ENCODE data around the gene RYR1. TPM values are rescaled to one million over a fixed set of nuclear protein-coding genes. Genes with fewer than 3 reads are reported as not detected.

RYR1 gene
- polyA plus RNA-seq, 1 of the 3 experiments (the other 2 are of a cell fraction): under 0.01 TPM

- CTCF ChIA-PET: no interaction called here
- no peaks in the 10 kb centered on the region for H3K9me2 ChIP-seq
Measured at GRCh38 chr19:38440592-38440991, 7.1 kb downstream of the RYR1 start.

GRCh38 chr19:38441657-38442348 is 8.3 kb downstream of the RYR1 start:
- Histone ChIP-seq H3K4me3 (ENCODE audit: low read depth in 2 of 2, low read length in 1 of 2) (no peak overlapping the region), H2AFZ (ENCODE audit: low read depth) (no peak overlapping the region), H3K9me2 (no peaks in the 10 kb centered on the region), H3K9me3 (no peaks in the 10 kb centered on the region), H3F3A (replicated peaks; ENCODE audit: insufficient read depth) (no peaks in the 10 kb centered on the region), H3K9ac (no peak overlapping the region), H3K27me3 (ENCODE audit: insufficient read depth) (no peaks in the 10 kb centered on the region; the same call in 1 of the 2 replicates), H4K20me1 (ENCODE audit: insufficient read depth) (no peaks in the 10 kb centered on the region), H3K4me2 (no peak overlapping the region), H3K36me3 (replicated peaks in 1 of 2; ENCODE audit: control insufficient read depth in 1 of 2, insufficient read depth in 2 of 2, low read length in 1 of 2) (no peaks in the 10 kb centered on the region), H3K27ac (ENCODE audit: low read depth in 2 of 2, low read length in 1 of 2) (no peak overlapping the region), H3K4me1 (ENCODE audit: control insufficient read depth in 1 of 2, insufficient read depth in 2 of 2, low read depth in 1 of 2, low read length in 1 of 2) (no peaks in the 10 kb centered on the region), H3K79me2 (ENCODE audit: insufficient read depth) (no peaks in the 10 kb centered on the region)
- ChIA-PET POLR2A (no interaction called here), CTCF (no interaction called here)
- TF ChIP-seq PBX3 (IDR thresholded peaks at IDR 0.05): no peak
- TF ChIP-seq CTCF (IDR thresholded peaks at IDR 0.05): 0 out of 2 replicates have a peak, but pooled peaks have one; percentile 8
- DNase-seq: no peak
- 66% methylated on average over 7 of the region's 7 CpGs for WGBS (ENCODE audit: low lambda C conversion rate)

More at GRCh38 chr19:38440592-38440991, 7.1 kb downstream of the RYR1 start:
- DNase-seq: no peak
- Histone ChIP-seq H3K27me3 (ENCODE audit: insufficient read depth) (no peaks in the 10 kb centered on the region; the same call in 1 of the 2 replicates), H3K9me3 (no peaks in the 10 kb centered on the region), H3F3A (replicated peaks; ENCODE audit: insufficient read depth) (no peaks in the 10 kb centered on the region), H3K36me3 (replicated peaks in 1 of 2; ENCODE audit: control insufficient read depth in 1 of 2, insufficient read depth in 2 of 2, low read length in 1 of 2) (no peaks in the 10 kb centered on the region), H3K4me2 (no peak overlapping the region), H3K9ac (no peak overlapping the region), H4K20me1 (ENCODE audit: insufficient read depth) (no peaks in the 10 kb centered on the region), H3K79me2 (ENCODE audit: insufficient read depth) (no peaks in the 10 kb centered on the region), H3K27ac (ENCODE audit: low read depth in 2 of 2, low read length in 1 of 2) (no peak overlapping the region), H3K4me3 (ENCODE audit: low read depth in 2 of 2, low read length in 1 of 2) (no peak overlapping the region), H3K4me1 (ENCODE audit: control insufficient read depth in 1 of 2, insufficient read depth in 2 of 2, low read depth in 1 of 2, low read length in 1 of 2) (no peaks in the 10 kb centered on the region), H2AFZ (ENCODE audit: low read depth) (no peak overlapping the region)
- 72% methylated on average over 14 of the region's 14 CpGs for WGBS (ENCODE audit: low lambda C conversion rate)
- POLR2A ChIA-PET: no interaction called here
- no peak for TF ChIP-seq USF2 (IDR thresholded peaks at IDR 0.05; ENCODE audit: borderline replicate concordance, low read depth, low read length)
- no peak for TF ChIP-seq NRF1 (IDR thresholded peaks at IDR 0.05; ENCODE audit: low read depth, low read length)
- TF ChIP-seq MAX (IDR thresholded peaks at IDR 0.05; ENCODE audit: low read depth): no peak
- no peak for TF ChIP-seq SMC3 (IDR thresholded peaks at IDR 0.05; ENCODE audit: low read depth, low read length)
- TF ChIP-seq NFIC (IDR thresholded peaks at IDR 0.05; ENCODE audit: borderline replicate concordance): no peak
- no peak for TF ChIP-seq MXI1 (IDR thresholded peaks at IDR 0.05; ENCODE audit: low read depth, low read length)
- no peak for TF ChIP-seq EP300 (IDR thresholded peaks at IDR 0.05; ENCODE audit: borderline replicate concordance in 1 of 2, low read depth in 1 of 2, low read length in 1 of 2)
- no peak for TF ChIP-seq MEF2A (IDR thresholded peaks at IDR 0.05; ENCODE audit: borderline replicate concordance, low read depth)
- no peak for TF ChIP-seq GATA2 (CRISPR knock-in tag; IDR thresholded peaks at IDR 0.05)
- no peak for TF ChIP-seq RAD21 (IDR thresholded peaks at IDR 0.05; ENCODE audit: low read length)
- no peak for TF ChIP-seq CHD2 (IDR thresholded peaks at IDR 0.05; ENCODE audit: low read length, partially characterized antibody)

Data from SK-N-SH (cell line).